ENCODE results near the gene SLC9A9. TPM values are rescaled to one million over a fixed set of nuclear protein-coding genes. Genes with fewer than 3 reads are reported as not detected.

SLC9A9 gene
- total and polyA plus RNA-seq, 2 of the 8 experiments (the other 6 are each of a cell fraction or from before 2014, with no cell fraction given) = 0.48 to 1.1 TPM

- TF ChIP-seq CHD1 (IDR thresholded peaks at IDR 0.05; ENCODE audit: low read depth, low read length) (no peak), E2F6 (IDR thresholded peaks at IDR 0.05) (no peak), MAX (IDR thresholded peaks at IDR 0.05) (no peak), GABPA (IDR thresholded peaks at IDR 0.05; ENCODE audit: borderline replicate concordance, insufficient read depth, low read length) (no peak)
These were observed 198.1 kb downstream of the SLC9A9 start (continued) for GRCh38 chr3:143650120-143650519.
